Right kidney (tissue), 1 donor: ENCODE results near the gene LRP1-AS.
A peak's percentile ranks its signal among the peaks of the same experiment; 100 is the strongest.
"Not testable (repeated sequence)": the region's sequence is repeated elsewhere in the genome, so short reads cannot be mapped to it uniquely, and the experiment has no call there.

ENCODE experiments used
- DNase-seq: peaks from one replicate; pipeline ENCODE4 v3.0.0-alpha.2; 2016

Gene LRP1-AS

GRCh38 chr12:57139796-57140649 lies 7.4 kb downstream of the LRP1-AS start:
- DNase-seq = no peak

GRCh38 chr12:57138526-57139272 lies 8.7 kb downstream of the LRP1-AS start:
- DNase-seq = no peak

GRCh38 chr12:57135527-57136326 lies 11.7 kb downstream of the LRP1-AS start:
- no peak for DNase-seq

DNA sequence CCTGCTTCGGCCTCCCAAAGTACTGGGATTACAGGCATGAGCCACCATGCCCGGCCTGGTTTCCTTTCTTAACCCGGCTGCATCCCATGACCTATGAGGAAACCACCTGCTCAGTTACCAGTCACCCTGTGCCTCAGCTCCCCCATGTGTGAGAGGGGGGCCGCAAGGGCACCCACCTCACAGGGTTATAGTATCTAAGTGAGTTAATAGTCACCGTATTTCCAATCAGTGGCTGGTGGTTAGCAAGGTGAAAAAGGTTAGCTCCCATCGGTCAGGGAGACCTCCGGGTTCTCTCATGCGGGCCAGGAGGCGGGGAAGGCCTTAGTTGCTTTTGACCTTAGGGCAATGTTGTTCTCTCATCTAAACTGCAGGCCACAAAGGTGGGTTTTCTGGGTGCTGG lies 12.5 kb downstream of the LRP1-AS start:
- DNase-seq = no peak

DNA sequence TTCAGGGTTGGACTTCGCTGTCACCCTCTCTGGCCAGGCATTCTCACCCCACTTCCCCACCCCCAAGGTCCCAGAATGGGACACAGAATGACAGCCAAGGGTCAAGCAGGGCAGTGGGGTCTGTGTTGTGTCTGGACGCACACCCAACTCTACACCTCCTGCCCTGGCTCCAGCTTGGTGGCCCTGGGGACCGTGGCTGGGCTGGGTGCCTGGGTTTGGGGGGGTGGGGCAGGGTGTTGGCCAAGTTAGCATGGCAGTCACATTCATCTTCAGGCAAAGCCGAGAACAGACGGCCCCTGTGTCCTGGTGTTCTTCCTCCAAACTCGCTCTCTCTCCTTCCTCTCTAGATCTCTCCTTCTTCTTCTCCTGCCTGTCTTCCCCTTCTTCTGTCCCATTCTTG lies 13.5 kb downstream of the LRP1-AS start:
- DNase-seq = no peak

GRCh38 chr12:57133013-57133569 lies 14.3 kb downstream of the LRP1-AS start:
- no peak for DNase-seq

GRCh38 chr12:57131896-57132744 lies 15.3 kb downstream of the LRP1-AS start:
- DNase-seq = no peak

- DNase-seq = no peak
These were observed 16.5 kb downstream of the LRP1-AS start for GRCh38 chr12:57130941-57131340.

GRCh38 chr12:57129889-57130288 lies 17.5 kb downstream of the LRP1-AS start:
- no peak for DNase-seq

- DNase-seq = no peak
These were observed 18.0 kb downstream of the LRP1-AS start for GRCh38 chr12:57129321-57129842.

GRCh38 chr12:57128519-57129247 lies 18.7 kb downstream of the LRP1-AS start:
- DNase-seq = peak; percentile 49

- peak; percentile 99 for DNase-seq
These were observed 19.5 kb downstream of the LRP1-AS start, which contains the start of gene LRP1 for GRCh38 chr12:57127726-57128518. LRP1 (plus strand) TSS chr12:57128483; CDS start chr12:57128965, 482 bp downstream.

DNA sequence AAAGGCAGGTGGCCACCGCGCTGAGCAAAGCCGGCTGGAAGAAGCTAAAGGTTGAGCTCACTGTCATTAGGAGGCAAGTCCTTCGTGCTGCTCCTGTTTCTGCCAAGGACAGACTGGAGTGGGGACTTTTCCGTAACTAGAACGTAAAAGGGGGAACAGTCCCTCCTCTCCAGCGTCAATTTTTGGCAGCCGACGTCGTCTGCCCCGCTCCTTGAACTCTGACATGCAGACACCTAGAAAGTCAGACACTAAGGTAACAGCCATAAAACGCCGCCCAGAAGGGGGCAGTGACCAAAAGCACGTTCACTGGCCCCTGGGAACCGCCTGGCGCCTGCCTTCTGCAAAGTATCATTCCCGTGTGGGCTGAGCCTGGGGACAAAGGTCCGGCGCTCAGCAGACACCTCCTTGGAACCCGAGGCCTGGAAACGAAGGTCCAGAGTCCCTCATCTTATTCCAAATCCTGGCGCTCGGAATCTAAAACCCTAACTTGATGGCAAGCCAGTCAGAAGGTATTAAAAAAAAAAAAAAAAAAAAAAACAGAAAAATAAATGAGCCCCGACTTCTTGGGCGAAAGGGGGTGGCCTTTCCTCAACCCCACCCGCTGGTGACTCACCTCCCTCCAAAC lies 20.2 kb downstream of the LRP1-AS start:
- DNase-seq = peak; percentile 64

DNA sequence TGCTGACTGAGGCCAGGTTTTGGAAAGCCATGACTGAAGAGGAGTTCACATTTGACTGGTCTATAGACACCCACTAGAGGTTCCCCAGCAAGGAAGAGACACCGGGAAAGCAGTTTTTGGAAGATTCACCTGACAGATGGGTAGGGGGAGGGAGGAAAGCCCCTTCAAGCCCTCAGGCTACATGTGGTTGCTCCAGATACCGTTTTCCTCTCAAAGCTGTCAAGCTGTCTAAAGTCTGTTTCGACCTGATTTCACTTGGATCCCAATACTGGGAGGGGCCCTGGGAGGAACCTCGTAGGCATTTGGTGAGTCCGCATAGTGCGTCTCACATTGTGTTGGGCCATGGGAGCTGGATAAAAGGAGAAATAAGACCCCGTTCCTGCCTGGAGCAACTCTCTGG lies 20.9 kb downstream of the LRP1-AS start:
- no peak for DNase-seq

DNA sequence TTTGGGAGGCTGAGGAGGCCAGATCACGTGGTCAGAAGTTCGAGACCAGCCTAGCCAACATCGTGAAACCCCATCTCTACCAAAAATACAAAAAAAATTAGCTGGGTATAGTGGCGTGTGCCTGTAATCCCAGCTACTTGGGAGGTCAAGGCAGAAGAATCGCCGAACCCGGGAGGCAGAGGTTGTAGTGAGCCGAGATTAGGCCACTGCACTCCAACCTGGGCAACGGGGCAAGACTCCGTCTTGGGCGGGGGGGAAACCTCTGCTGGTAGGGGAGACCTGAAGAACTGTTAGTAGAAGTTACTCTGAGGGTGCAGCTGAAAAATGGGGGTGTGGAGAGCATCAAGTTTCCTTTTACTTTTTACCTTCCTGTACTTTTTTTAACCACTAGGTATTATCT lies 21.4 kb downstream of the LRP1-AS start:
- DNase-seq = no peak

- peak; percentile 55 for DNase-seq
These were observed 23.1 kb downstream of the LRP1-AS start for GRCh38 chr12:57124261-57124877.

DNA sequence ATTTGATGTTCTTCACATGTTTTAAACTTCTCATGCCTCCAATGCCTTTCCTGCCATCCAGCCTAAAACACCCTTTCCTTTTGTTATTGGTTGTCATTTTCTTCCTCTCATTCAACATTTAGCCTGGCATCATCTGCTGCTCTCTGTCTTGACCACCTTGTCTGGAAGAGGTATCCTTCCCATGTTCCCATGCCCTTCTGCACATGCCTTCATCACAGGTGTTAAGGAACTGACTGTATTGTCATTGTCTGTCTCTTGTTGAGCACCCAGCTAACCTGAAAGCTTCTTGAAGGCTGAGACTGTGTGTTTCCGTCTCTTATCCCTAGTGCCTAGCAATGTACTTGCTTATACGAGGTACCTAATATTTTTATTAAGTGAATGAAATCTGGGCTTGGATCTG lies 23.6 kb downstream of the LRP1-AS start:
- no peak for DNase-seq

DNA sequence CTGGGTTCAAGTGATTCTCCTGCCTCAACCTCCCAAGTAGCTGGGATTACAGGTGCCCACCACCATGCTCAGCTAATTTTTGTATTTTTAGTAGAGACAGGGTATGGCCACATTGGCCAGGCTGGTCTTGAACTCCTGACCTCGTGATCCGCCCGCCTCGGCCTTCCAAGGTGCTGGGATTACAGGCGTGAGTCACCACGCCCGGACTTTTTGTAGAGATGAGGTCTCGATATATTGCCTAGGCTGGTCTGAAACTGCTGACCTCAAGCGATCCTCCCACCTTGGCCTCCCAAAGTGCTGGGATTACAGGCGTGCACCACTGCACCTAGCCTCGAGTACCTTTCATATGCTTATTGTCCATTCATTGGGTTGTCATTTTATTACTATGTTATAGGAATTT lies 26.7 kb downstream of the LRP1-AS start:
- not testable (repeated sequence) for DNase-seq
